ENCODE measurements around the gene CASKIN2. TPM values are rescaled to one million over a fixed set of nuclear protein-coding genes. Genes with fewer than 3 reads are reported as not detected.

Gene CASKIN2
- total and polyA plus RNA-seq, 10 of the 15 experiments (the other 5 are each of a cell fraction or from before 2014, with no cell fraction given), result 0.02 to 2.7 (median 0.44) TPM; not detected in 1

GRCh38 chr17:75476271-75476671, 39.1 kb downstream of the CASKIN2 start:
- no peaks in the 10 kb centered on the region for H3K9me3 ChIP-seq (replicated peaks; ENCODE audit: control insufficient read depth, insufficient read depth, low read length)
- H3K79me2 ChIP-seq (ENCODE audit: control insufficient read depth, insufficient read depth, low read length), result no peaks in the 10 kb centered on the region
- intact Hi-C loops (cut with micrococcal nuclease; ENCODE audit: unreplicated experiment) (no loop called here), in situ Hi-C loops (cut with MboI) (no loop called here)
- H3K4me2 ChIP-seq (ENCODE audit: control insufficient read depth, insufficient read depth), result no peak overlapping the region
- no peak overlapping the region for H3K4me3 ChIP-seq
- whole genome bisulfite sequencing (ENCODE audit: insufficient coverage, insufficient replicate concordance, low lambda C conversion rate, missing lambda C conversion rate), result 96% methylated on average over 6 of the region's 8 CpGs
- no peaks in the 10 kb centered on the region for H3K27me3 ChIP-seq (replicated peaks in 1 of 2; ENCODE audit: control insufficient read depth in 2 of 2, insufficient read depth in 2 of 2, low read length in 1 of 2)
- FAIRE-seq, result no peak
- no peak for DNase-seq (ENCODE audit: low read depth, low spot score)
- H2AFZ ChIP-seq (ENCODE audit: control insufficient read depth, low read depth, low read length), result no peak overlapping the region
- H3K27ac ChIP-seq (ENCODE audit: control insufficient read depth, insufficient read depth), result no peak overlapping the region
- no peak for ATAC-seq
- POLR2A ChIA-PET, result interaction anchor here (0.5 kb wide), 2 partner anchors 101 to 606 kb away, joined by 3 read pairs; no protein-coding TSS in a partner anchor
- no peak overlapping the region for H3K9ac ChIP-seq (ENCODE audit: control insufficient read depth, insufficient read depth, low read length)
- H4K20me1 ChIP-seq (ENCODE audit: control insufficient read depth, insufficient read depth), result no peaks in the 10 kb centered on the region
- no peaks in the 10 kb centered on the region for H3K4me1 ChIP-seq (ENCODE audit: control insufficient read depth, insufficient read depth, low read length)
- H3K36me3 ChIP-seq (ENCODE audit: control insufficient read depth in 2 of 2, insufficient read depth in 2 of 2, low read length in 1 of 2), result peaks cover 6 to 12% of the 10 kb centered on the region in 2 experiments; a peak in 3 of 4 replicates
- SMC1A ChIA-PET (ENCODE audit: uncharacterized antibody, unreplicated experiment), result no interaction called here
- BruUV-seq (replicated peaks), result no TSS peak
- RAD21 ChIA-PET (ENCODE audit: unreplicated experiment), result no interaction called here
- CTCF ChIA-PET, result interaction anchor here (0.7 to 1.1 kb wide), 2 partner anchors 149 to 158 kb away, joined by 3 read pairs; no protein-coding TSS in a partner anchor
- TF ChIP-seq GABPA (IDR thresholded peaks at IDR 0.05; ENCODE audit: low read depth), result no peak
- no peak for TF ChIP-seq MYB (IDR thresholded peaks at IDR 0.05; ENCODE audit: borderline replicate concordance, low read depth, low read length)
- no peak for TF ChIP-seq EZH2 (IDR thresholded peaks at IDR 0.05; ENCODE audit: borderline replicate concordance, control insufficient read depth, low read depth, low read length)
- TF ChIP-seq ZBTB40 (IDR thresholded peaks at IDR 0.05; ENCODE audit: borderline replicate concordance), result no peak
- no peak for TF ChIP-seq STAT3 (IDR thresholded peaks at IDR 0.05; ENCODE audit: low read depth, low read length)
- no peak for TF ChIP-seq RCOR1 (conservative IDR thresholded peaks at IDR 0.05; ENCODE audit: low read depth, low read length)
- TF ChIP-seq ZBTB33 (IDR thresholded peaks at IDR 0.05), result no peak
- TF ChIP-seq TCF3 (IDR thresholded peaks at IDR 0.05; ENCODE audit: borderline replicate concordance, insufficient read depth, low read depth, low read length), result no peak
- no peak for TF ChIP-seq PRDM15 (CRISPR knock-in tag; IDR thresholded peaks at IDR 0.05)
- TF ChIP-seq, protein P1, sequence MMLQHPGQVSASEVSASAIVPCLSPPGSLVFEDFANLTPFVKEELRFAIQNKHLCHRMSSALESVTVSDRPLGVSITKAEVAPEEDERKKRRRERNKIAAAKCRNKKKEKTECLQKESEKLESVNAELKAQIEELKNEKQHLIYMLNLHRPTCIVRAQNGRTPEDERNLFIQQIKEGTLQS (IDR thresholded peaks at IDR 0.05; ENCODE audit: borderline replicate concordance, extremely low read depth, low read depth, low read length), result no peak
- TF ChIP-seq CBX3 (IDR thresholded peaks at IDR 0.05; ENCODE audit: borderline replicate concordance, low read depth), result no peak
- TF ChIP-seq JUNB (IDR thresholded peaks at IDR 0.05), result no peak
- no peak for TF ChIP-seq BRCA1 (IDR thresholded peaks at IDR 0.05; ENCODE audit: low read depth, low read length)
- no peak for TF ChIP-seq PML (IDR thresholded peaks at IDR 0.05; ENCODE audit: low read length)
- TF ChIP-seq IKZF2 (IDR thresholded peaks at IDR 0.05), result no peak

Data from GM12878 (cell line).